Epithelial cell of proximal tubule (primary cell): ENCODE measurements around the gene POU6F2. TPM values are rescaled to one million over a fixed set of nuclear protein-coding genes. Genes with fewer than 3 reads are reported as not detected.

Source experiments
- DNase-seq: peaks from one replicate; pipeline ENCODE4 v3.0.0-alpha.2; 2011; ENCODE audit warnings: low read depth
- H3K4me3 ChIP-seq: 2 replicates; pipeline ENCODE4 v1.5.1; 2011; ENCODE audit warnings: low read depth, mild to moderate bottlenecking, low read length
- CTCF ChIP-seq: conservative IDR thresholded peaks from 2 replicates; pipeline ENCODE4 v1.5.1; 2012; ENCODE audit warnings: low read depth, mild to moderate bottlenecking, low read length
- total RNA-seq: library from RNA; depleted of rRNA; stranded (reverse); fragments of >200 nt; gene quantifications from 2 replicates; pipeline ENCODE4 v1.2.3, GENCODE V29; 2015

The POU6F2 gene
- total RNA-seq, 1 donor from 2014 or later, result not detected

GRCh38 chr7:38951213-38951612, 26.5 kb upstream of the POU6F2 start:
- H3K4me3 ChIP-seq, result no peak overlapping the region
- TF ChIP-seq CTCF, result no peak
- no peak for DNase-seq

DNA sequence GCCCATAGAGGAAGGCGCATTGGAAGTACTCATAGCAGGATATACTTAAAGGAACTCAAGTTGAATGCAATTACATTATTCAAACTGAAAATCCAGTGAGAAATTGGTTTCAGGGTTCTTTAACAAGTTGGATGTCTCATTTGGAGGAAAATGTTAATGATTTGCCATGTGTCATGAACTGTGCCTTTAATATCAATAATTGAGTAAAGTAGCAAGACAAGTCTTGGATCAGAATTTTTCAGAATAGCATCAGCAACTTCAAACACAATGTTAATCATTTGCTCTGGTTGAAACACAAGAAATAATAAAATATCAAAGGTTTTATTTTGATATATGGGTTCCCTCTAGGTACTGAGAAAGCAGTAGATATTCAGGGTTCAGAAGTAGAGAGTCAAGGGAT, 24.5 kb upstream of the POU6F2 start:
- H3K4me3 ChIP-seq, result no peak overlapping the region
- TF ChIP-seq CTCF, result no peak
- no peak for DNase-seq

- TF ChIP-seq CTCF, result no peak
- H3K4me3 ChIP-seq, result no peak overlapping the region
These were observed 23.7 kb upstream of the POU6F2 start for GRCh38 chr7:38953971-38954370.

DNA sequence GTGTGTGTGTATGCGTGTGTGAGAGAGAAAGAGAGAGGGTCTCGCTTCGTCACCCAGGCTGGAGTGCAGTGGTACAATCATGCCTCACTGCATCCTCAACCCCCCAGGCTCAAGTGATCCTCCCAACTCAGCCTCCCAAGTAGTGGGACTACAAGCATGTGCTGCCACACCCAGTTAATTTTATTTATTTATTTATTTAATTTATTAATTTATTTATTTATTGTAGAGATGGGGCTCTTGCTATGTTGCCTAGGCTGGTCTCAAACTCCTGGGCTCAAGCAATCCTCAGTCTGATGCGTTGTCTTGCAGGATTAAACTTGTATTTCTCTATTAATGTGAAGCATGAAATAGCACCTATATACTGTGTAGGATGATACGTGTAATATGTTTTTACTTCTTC, 21.8 kb upstream of the POU6F2 start:
- H3K4me3 ChIP-seq, result no peak overlapping the region
- DNase-seq, result no peak
- TF ChIP-seq CTCF, result no peak

More at GRCh38 chr7:38953971-38954370, 23.7 kb upstream of the POU6F2 start:
- no peak for DNase-seq

GRCh38 chr7:38962028-38962427, 15.7 kb upstream of the POU6F2 start:
- H3K4me3 ChIP-seq, result no peak overlapping the region
- no peak for DNase-seq
- no peak for TF ChIP-seq CTCF

DNA sequence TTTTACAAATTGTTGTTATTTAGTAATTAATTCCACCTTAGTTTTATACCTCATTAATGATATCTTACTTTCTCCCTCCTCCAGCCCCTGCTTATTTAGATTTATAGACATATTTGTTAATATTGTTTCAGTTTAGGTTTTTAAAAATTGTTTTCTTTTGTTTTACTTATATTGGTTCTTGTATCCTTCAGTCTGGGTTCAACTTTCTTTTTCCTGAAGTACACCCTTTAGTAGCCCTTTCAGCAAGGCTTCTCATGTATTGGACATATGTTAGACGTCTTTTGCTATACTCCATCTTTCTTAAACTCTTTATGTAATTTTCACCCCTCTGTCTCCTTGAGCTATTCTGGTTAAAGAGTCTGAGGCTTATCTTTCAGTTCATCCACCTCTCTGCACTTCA, 12.8 kb upstream of the POU6F2 start:
- H3K4me3 ChIP-seq, result no peak overlapping the region
- DNase-seq, result no peak
- no peak for TF ChIP-seq CTCF

GRCh38 chr7:38973760-38974159, 3.9 kb upstream of the POU6F2 start:
- no peak for TF ChIP-seq CTCF
- no peak overlapping the region for H3K4me3 ChIP-seq
- DNase-seq, result no peak
